Body of pancreas (tissue), 4 donors: Measurements from ENCODE around the gene AP3B1. TPM values are rescaled to one million over a fixed set of nuclear protein-coding genes. Genes with fewer than 3 reads are reported as not detected.
A peak's percentile ranks its signal among the peaks of the same experiment; 100 is the strongest.

ENCODE experiments used
- ATAC-seq: fragments of 150-250 bp; one replicate; pipeline ENCODE4 v1.9.1; 2016
- DNase-seq, 4 donors: peaks; one replicate each; pipeline ENCODE4 v3.0.0-alpha.2; 2019
- H3K27ac ChIP-seq, 4 donors: fragments of 200-600 bp; sonication (generic); 1 replicate in 3 of 4; 2 replicates in 1 of 4; pipeline versions ENCODE4 v1.5.1 to v1.6.1; 2016 to 2019; ENCODE audit warnings: mild to moderate bottlenecking in 1 of 4, mixed read lengths in 1 of 4, moderate library complexity in 1 of 4
- H3K27me3 ChIP-seq, 2 donors: fragments of 200-600 bp; sonication (generic); one replicate each; pipeline ENCODE4 v1.6.0; 2016; ENCODE audit warnings: mild to moderate bottlenecking in 1 of 2
- H3K36me3 ChIP-seq, 2 donors: fragments of 200-600 bp; sonication (generic); replicated peaks in 1 of 2; 2 replicates each; pipeline ENCODE4 v1.5.1; 2016; ENCODE audit warnings: low read depth in 2 of 2; ENCODE audit not compliant: insufficient read depth in 1 of 2
- H3K4me1 ChIP-seq: fragments of 200-600 bp; sonication (generic); one replicate; pipeline ENCODE4 v1.6.0; 2016
- H3K4me3 ChIP-seq, 2 donors: fragments of 200-600 bp; sonication (generic); 1 replicate in 1 of 2; 2 replicates in 1 of 2; pipeline ENCODE4 v1.5.1; 2016 to 2019
- H3K9me3 ChIP-seq, 3 donors: fragments of 200-600 bp; sonication (generic); 1 replicate in 2 of 3; 2 replicates in 1 of 3; pipeline ENCODE4 v1.5.1; 2016
- POLR2A ChIP-seq, 3 donors: fragments of 450-650 bp; IDR thresholded peaks; one replicate each; pipeline ENCODE4 v1.6.1; 2016; ENCODE audit warnings: antibody characterized with exemption in 3 of 3, mild to moderate bottlenecking in 2 of 3
- WGBS, 2 donors: methylation state at CpG; one replicate each; pipeline ENCODE4 v1.1.5; 2017; 5-methylcytosine and 5-hydroxymethylcytosine counted together
- intact Hi-C: fragments of 100-400 bp; cut with DNase I; formaldehyde crosslinking; loops from one replicate; pipeline ENCODE4 v1.15.1; 2023
- total RNA-seq, 2 donors: library from RNA; depleted of rRNA; stranded (reverse); fragments of >200 nt; gene quantifications; one replicate each; pipeline ENCODE4 v1.1.0, GENCODE V29; 2016
- TF ChIP-seq, protein P1 (sequence below), 7 experiments: fragments of 450-650 bp in 4 of 7; fragments of 200-600 bp in 3 of 7; sonication (generic) in 3 of 7; IDR thresholded peaks; one replicate each; pipeline ENCODE4 v1.5.1; 2016 to 2019; ENCODE audit warnings: antibody characterized with exemption in 7 of 7

AP3B1 gene
- total RNA-seq, 2 donors from 2014 or later = 23.6 to 32.3 TPM

DNA sequence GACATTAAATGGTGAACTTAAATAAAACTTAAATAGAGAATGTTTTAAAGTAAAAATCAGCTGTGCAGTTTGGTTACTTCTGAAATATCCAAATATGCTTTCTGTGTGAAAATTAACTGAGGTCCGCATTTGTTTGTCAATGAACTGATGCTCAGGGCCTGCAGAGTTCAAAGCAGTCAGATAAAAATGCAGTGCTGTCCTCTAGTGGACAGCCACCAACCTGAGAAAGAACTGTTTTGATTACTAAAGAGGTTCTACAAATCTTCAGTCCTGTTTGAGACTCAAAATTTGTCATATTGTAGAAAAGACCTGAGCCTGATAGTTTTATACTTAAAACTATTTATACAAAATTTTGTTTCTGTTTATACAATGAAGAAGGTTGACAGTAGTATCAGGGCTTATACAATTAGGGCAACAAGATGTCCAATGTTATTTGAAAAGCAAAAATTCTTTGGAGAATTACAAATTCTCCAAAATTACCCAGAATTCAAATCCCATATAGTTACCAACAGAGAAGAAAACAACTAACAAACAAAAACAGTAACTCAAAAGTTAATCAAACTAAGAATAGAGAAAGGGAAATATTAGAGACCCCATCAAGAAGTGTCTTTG lies 286.0 kb downstream of the AP3B1 start:
- no peak overlapping the region for H3K27ac ChIP-seq
- TF ChIP-seq POLR2A (IDR thresholded peaks at IDR 0.05) = no peak
- TF ChIP-seq, protein P1, sequence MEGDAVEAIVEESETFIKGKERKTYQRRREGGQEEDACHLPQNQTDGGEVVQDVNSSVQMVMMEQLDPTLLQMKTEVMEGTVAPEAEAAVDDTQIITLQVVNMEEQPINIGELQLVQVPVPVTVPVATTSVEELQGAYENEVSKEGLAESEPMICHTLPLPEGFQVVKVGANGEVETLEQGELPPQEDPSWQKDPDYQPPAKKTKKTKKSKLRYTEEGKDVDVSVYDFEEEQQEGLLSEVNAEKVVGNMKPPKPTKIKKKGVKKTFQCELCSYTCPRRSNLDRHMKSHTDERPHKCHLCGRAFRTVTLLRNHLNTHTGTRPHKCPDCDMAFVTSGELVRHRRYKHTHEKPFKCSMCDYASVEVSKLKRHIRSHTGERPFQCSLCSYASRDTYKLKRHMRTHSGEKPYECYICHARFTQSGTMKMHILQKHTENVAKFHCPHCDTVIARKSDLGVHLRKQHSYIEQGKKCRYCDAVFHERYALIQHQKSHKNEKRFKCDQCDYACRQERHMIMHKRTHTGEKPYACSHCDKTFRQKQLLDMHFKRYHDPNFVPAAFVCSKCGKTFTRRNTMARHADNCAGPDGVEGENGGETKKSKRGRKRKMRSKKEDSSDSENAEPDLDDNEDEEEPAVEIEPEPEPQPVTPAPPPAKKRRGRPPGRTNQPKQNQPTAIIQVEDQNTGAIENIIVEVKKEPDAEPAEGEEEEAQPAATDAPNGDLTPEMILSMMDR (IDR thresholded peaks at IDR 0.05) = peak; percentile 43 to 60 (median 51)
- H3K9me3 ChIP-seq = no peaks in the 10 kb centered on the region
- DNase-seq = peak in 2 of 4 donors; percentile 25 to 28
- WGBS, 2 donors = 22 to 26% methylated on average over 1 of the region's 1 CpG
- no peak overlapping the region for H3K4me3 ChIP-seq
- no peaks in the 10 kb centered on the region for H3K27me3 ChIP-seq
- no peaks in the 10 kb centered on the region for H3K36me3 ChIP-seq
- H3K4me1 ChIP-seq = peaks cover 13% of the 10 kb centered on the region
- intact Hi-C loops = no loop called here
- no peak for ATAC-seq

DNA sequence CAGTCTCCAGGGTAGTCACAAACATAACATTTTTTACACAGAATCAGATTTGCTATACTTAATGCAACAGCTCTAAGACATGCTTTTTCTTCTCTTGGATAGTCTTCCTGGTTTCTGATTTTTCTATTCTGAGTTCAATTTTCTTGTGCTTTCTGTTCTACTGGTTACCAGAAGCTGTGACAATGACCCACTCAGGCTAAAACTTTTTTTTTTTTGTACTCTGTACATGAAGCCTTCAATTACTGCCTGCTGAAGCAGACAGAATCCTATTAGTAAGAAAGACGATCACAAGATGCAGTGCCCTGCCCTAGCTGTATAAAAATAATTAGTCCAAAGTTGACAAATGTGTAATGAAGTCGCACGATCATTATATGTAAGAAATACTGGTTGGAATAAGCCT lies 287.3 kb downstream of the AP3B1 start:
- intact Hi-C loops = no loop called here
- no peak for TF ChIP-seq POLR2A (IDR thresholded peaks at IDR 0.05)
- TF ChIP-seq, protein P1 (IDR thresholded peaks at IDR 0.05) = no peak

DNA sequence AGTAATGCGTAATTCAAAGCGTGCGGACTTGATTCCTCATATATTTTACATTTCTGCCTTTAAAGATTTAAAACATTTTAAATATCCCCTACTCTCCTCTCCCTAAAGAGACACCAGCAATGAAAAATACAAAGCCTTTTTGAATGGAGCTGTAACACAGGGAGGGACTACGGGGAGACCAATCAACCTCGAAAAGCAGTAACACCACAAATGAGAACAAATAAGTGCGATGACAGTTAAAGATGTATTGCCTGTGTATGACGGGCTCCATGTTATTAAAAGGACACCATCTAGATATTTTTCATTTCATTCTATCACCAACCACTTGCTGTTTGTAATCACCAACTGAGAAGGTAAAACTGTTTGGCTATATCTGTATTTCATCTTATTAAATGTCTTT lies 288.0 kb downstream of the AP3B1 start:
- H3K9me3 ChIP-seq = no peaks in the 10 kb centered on the region
- H3K27ac ChIP-seq = no peak overlapping the region
- no peak for ATAC-seq
- intact Hi-C loops = no loop called here
- no peak overlapping the region for H3K4me3 ChIP-seq
- WGBS, 2 donors = 94 to 97% methylated on average over 7 of the region's 7 CpGs
- H3K27me3 ChIP-seq = no peaks in the 10 kb centered on the region
- no peak for TF ChIP-seq POLR2A (IDR thresholded peaks at IDR 0.05)
- TF ChIP-seq, protein P1 (IDR thresholded peaks at IDR 0.05) = no peak
- H3K4me1 ChIP-seq = peaks cover 14% of the 10 kb centered on the region
- no peak for DNase-seq
- no peaks in the 10 kb centered on the region for H3K36me3 ChIP-seq

More for the DNA sequence above, 287.3 kb downstream of the AP3B1 start:
- no peaks in the 10 kb centered on the region for H3K9me3 ChIP-seq
- no peak for DNase-seq
- no peak overlapping the region for H3K4me3 ChIP-seq
- no peak overlapping the region for H3K27ac ChIP-seq
- ATAC-seq = no peak
- H3K36me3 ChIP-seq = no peaks in the 10 kb centered on the region
- H3K27me3 ChIP-seq = no peaks in the 10 kb centered on the region
- WGBS, 2 donors = 88 to 98% methylated on average over 3 of the region's 3 CpGs
- peaks cover 14% of the 10 kb centered on the region for H3K4me1 ChIP-seq

DNA sequence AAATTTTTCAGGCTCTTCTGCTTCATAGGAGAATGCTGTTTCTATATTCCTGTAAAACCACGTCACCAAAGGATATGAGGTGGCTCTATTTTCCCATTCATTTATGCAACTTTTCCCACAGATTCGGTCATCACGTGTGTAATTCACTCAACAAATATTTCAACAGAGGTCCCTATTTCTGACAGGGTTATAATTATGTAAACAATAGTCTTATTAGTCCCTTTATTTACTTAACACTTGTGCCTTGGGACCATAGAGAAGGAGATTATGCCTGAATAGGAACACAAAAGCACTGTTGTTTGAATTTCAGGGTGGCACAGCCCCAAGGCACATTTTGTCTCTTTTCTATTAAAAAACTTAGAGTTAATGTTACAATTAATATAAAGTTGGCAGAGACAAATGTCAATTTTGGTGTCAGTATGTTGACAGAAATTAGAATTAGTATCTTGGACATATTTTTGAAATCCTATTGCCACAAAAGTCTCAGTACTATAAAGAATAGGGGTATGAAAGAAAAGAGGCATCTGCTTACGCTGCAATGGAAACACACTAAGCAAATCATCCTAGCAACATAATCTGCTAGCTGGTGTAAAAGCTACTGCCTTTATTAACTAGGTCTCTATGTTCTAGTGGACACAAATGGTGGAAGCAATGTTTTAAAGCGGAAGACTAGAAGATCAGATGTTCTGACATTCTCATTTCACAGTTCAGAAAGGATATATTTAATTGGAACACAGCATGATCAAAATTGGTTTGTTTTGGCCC lies 289.3 kb downstream of the AP3B1 start:
- ATAC-seq = peak; percentile 24

More for the DNA sequence above, 289.3 kb downstream of the AP3B1 start:
- no peaks in the 10 kb centered on the region for H3K36me3 ChIP-seq
- 48 to 49% methylated on average over 5 of the region's 5 CpGs for WGBS, 2 donors
- H3K4me3 ChIP-seq = no peak overlapping the region
- no peak for TF ChIP-seq POLR2A (IDR thresholded peaks at IDR 0.05)
- TF ChIP-seq, protein P1 (IDR thresholded peaks at IDR 0.05) = no peak
- intact Hi-C loops = no loop called here
- no peak for DNase-seq
- H3K4me1 ChIP-seq = peaks cover 14% of the 10 kb centered on the region
- H3K9me3 ChIP-seq = no peaks in the 10 kb centered on the region
- no peaks in the 10 kb centered on the region for H3K27me3 ChIP-seq
- H3K27ac ChIP-seq = peak overlapping the region in 1 of 4 donors; percentile 28
